ENCODE data around the gene DNER.
"Not testable (repeated sequence)": the region's sequence is repeated elsewhere in the genome, so short reads cannot be mapped to it uniquely, and the experiment has no call there.

The DNER gene

DNA sequence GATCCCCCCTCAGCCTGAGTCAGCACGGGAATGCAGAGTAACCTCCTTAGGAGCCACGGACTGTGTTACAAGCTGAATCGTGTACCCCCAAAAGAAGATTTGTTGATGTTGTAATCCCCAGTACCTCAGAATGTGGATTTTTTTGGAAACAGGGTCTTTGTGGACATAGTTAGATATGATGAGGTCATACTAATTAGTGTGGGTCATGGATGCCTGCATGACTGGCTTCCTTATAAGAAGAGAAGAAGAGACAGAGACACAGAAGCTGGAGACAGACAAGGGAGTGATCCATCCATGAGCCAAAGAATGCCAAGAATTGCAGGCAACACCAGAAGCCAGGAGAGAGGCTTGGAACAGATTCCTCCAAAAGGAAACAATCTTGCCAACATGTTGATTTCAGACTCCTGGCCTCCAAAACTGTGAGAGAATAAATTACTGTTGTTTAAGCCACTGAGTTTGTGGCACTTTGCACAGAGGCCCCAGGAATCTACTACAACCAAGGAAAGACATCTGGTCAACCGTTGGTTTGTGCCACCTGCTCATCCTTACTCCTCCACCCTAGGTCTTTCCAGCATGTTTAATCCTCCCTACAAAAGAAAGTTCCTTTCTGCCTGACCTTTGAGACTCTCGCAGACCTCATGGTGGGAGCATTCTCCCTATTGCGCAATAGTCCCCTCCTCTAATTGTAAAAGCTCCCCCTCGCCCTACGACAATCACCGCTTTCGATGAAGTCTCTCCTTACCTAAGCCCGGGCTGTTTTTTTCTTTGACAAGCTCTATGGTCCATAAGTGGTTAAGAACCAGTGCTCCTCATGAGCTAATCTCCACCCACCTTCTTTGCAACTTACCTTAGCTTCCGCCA, 91.6 kb downstream of the DNER start:
- DNase-seq (ENCODE audit: low read depth in 2 of 2), result no peak

DNA sequence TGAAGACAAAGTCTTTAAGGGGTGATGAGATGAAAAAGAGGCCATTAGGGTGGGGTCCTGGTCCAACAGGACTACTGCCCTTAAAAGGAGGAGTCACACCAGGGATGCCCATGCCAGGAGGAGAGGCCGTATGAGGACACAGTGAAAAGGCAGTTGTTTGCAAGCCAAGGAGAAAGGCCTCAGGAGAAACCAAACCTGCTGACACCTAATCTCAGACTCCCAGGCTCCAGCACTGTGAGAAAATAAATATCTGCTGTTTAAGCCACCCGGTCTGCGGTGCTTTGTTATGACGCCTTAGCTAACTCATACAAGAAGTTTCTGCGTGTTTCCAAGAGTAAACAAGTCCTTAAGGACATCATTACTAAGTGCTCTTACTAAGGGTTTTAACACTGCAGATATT, 93.6 kb downstream of the DNER start:
- no peak for DNase-seq (ENCODE audit: low read depth in 2 of 2)

DNA sequence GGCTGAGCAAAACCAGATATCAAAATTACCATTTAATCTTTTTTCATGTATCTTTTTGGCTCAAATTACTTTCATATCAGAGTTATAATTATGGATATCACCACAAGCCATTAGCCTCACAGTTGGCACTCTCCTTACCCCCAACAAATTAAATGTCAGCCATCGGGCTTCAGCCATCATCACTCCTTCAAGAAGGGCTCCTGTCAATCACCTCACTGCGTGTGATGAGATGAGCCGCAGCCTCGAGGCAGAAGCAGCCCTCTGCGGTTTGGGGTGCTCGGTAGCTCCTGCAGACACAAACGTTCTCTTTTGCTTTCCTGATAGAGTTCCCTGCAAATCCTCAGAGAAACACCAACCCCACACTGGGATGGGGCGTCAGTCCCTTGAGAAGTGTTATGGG, 94.1 kb downstream of the DNER start:
- no peak for DNase-seq (ENCODE audit: low read depth in 2 of 2)

DNA sequence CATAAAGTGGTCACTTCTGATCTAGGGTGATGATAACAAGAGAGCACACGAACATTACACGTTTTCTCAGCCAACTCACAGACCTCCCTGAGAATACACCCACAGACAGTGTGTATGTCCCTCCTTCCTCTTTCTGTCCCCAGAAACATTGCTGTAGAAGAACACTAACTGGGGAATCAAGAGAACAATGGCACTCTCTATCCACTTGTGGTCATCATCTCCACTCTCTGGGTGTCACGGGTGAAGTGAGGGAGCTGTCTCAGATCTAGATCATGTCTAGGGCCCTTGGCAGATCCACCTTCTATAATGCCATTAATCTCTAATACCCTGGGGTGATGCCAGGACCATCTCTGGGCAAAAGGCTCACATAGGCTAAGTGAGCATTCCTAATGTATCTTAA, 97.9 kb downstream of the DNER start:
- no peak for DNase-seq (ENCODE audit: low read depth in 2 of 2)

DNA sequence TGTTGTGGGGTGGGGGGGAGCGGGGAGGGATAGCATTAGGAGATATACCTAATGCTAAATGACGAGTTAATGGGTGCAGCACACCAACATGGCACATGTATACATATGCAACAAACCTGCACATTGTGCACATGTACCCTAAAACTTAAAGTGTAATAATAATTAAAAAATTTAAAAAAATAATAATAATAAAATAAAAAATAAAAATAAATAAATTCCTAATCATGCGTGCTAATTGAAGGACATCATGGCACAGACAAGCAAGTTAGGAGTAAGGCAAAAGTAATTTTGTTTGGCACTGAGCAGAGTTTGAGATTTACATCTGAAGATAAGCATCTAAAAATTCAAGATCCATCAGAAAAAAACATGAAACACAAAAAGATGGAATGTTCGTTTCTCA, 100.3 kb downstream of the DNER start:
- DNase-seq (ENCODE audit: low read depth in 2 of 2), result not testable (repeated sequence)

- no peak for DNase-seq (ENCODE audit: low read depth in 2 of 2)
These were observed 101.9 kb downstream of the DNER start for GRCh38 chr2:229612384-229612971.

GRCh38 chr2:229611360-229611759, 103.0 kb downstream of the DNER start:
- DNase-seq (ENCODE audit: low read depth in 2 of 2), result no peak

DNA sequence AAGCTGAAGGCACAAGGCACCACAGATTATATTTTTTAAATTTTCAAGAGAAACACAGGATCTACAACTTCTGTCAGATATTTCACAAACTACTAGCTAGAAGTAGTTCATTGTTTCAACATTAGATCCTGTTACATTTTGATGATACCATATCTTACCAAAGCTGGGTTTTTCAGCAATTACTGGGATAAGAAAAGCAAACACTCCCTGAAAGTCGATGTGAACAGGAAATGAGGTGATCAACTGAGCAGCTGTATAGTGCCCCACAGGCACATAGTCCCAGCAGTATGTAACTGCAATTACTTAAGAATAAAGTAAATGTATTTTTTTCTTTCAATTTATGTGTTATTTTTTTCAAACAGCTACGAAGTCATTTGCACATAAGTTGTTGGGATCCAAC, 103.5 kb downstream of the DNER start:
- DNase-seq (ENCODE audit: low read depth in 2 of 2), result no peak

GRCh38 chr2:229610333-229610732, 104.0 kb downstream of the DNER start:
- DNase-seq (ENCODE audit: low read depth in 2 of 2), result no peak

DNA sequence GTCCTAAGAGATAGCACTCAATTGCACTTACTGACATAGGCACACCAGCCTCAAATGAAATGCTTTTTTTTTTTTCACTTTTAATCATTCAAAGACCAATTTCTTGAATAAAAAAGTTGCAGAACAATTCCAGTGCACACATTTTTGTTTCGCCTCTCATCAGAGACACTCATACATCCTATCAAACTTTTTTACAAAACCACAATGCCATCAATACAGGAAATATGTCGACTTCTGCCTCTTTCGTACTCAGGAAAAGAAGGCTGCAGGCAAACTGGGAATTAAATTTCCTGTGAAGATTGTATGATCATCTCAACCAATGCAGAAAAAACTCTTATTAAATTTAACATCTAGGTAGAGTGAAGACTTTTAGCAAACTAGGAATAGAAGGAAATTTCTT, 112.4 kb downstream of the DNER start:
- no peak for DNase-seq (ENCODE audit: low read depth in 2 of 2)

DNA sequence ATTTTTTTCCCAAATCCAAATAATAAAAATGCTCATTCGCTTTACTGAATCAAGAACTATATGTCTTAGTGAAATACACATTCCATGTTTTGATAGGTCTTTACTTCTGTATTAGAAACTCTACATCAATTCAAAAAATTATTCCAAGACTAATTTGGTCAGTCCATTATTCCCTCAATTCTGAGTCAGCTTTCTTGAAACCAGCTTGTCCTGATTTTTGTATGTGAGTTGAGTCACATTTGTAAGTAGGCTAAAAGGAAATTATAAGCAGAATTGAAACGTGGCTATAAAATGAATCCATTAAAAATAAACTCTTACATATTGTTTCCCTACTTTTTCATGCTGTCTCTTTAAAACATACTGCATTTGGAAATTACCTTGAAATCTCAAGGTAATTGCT, 113.0 kb downstream of the DNER start:
- no peak for DNase-seq (ENCODE audit: low read depth in 2 of 2)

- DNase-seq (ENCODE audit: low read depth in 2 of 2), result no peak
These were observed 116.1 kb downstream of the DNER start for GRCh38 chr2:229598227-229598626.

- no peak for DNase-seq (ENCODE audit: low read depth in 2 of 2)
These were observed 117.6 kb downstream of the DNER start for GRCh38 chr2:229596796-229597195.

- no peak for DNase-seq (ENCODE audit: low read depth in 2 of 2)
These were observed 122.7 kb downstream of the DNER start for GRCh38 chr2:229591611-229592010.

GRCh38 chr2:229586746-229587705, 127.3 kb downstream of the DNER start:
- DNase-seq (ENCODE audit: low read depth in 2 of 2), result no peak

DNA sequence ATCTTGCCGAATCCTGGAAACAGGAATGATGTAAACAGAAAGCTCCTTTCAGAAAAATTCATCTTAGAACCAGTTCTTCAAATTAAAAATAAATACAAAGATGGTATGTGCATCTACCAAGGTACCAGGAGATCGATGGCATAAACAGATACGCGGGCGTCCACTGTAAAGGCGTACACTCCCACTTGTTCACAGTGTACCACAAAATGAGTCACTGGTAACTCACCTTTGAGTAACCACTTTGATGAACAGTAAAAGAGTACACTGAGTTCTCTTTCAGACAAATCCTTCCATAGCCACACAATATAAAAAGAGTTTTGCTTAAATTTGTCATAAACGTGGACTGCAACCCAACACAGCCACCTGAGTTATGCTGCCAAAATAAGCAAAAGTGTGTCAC, 128.3 kb downstream of the DNER start:
- no peak for DNase-seq (ENCODE audit: low read depth in 2 of 2)

GRCh38 chr2:229582151-229582550, 132.2 kb downstream of the DNER start:
- DNase-seq (ENCODE audit: low read depth in 2 of 2), result no peak

- no peak for DNase-seq (ENCODE audit: low read depth in 2 of 2)
These were observed 136.1 kb downstream of the DNER start for GRCh38 chr2:229578052-229578846.

DNA sequence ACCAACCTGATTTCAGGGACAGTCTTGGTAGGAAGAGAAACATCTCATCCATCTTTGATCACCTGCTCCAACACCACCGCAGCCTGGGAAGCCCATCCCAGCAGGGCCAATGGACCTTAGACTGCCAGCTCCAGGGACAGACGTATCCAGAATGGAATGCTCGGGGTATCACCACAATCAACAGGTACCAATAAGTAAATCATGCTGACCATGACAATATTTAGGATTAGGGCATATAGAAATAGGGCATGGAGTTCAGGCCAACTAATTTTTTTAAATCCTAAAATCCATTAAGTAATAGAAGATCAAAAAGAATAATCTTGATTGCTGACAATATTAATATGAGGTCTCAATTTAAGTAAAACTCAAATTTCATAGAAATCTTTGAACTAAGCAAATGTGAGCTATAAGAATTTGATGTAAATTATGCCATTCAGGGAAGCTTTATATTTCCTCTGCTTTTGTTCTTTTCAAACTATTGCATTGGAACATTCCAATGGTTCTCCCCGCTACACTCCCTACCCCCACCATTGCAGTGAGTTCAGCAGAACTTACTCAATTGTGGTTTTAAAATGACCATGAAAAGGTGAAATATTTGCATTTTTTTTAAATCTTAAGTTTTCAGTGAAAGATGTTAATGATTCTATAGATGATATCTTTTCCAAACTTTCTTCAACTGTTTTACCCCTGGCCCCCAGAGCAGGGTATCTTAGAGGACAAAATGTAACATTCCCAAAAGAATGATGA, 138.6 kb downstream of the DNER start:
- no peak for DNase-seq (ENCODE audit: low read depth in 2 of 2)

- no peak for DNase-seq (ENCODE audit: low read depth in 2 of 2)
These were observed 141.7 kb downstream of the DNER start for GRCh38 chr2:229572507-229573271.
